HG03342 (cell line): ENCODE data around the gene LRCH3.
"Not testable (repeated sequence)": the region's sequence is repeated elsewhere in the genome, so short reads cannot be mapped to it uniquely, and the experiment has no call there.

Source experiments
- ATAC-seq: cut with Tn5 transposase; IDR thresholded peaks from one replicate; pipeline ENCODE4 v1.9.1; 2021; ENCODE audit warnings: mild to moderate bottlenecking, moderate library complexity; ENCODE audit not compliant: unreplicated experiment

LRCH3 gene

DNA sequence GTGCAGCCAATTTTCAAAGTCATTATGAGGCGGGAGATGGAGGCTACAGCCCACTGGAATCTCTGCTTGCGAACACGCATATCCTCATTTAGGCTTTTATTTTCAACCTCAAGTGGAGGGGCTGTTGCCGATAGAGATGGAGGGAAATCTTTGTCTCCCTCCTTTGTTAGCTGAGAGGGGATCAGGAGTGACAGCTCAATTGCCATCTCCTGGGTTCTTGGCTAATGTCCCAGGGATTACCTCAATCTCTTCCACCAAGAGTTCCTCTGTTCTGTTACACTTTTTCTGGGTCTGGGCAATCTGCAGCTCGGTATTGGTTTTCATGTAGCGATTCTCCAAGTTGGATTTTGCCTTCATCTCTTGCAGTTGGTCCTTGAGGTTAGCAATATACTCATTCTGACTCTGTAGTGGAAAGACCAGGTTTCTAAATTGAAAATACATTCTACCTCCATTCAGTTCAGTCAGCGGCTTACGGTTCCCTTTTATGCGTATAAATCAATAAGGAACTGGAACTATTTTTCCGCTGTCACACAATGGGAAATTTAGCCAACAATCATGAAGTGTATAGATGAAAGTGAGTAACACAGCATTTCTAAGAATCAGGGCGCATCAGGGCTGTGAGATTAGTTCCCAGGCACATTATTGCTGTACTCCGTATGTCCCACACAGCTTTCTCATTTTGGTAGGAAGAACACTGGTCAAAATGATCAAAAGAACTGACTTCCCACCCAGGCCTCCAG lies 122.8 kb downstream of the LRCH3 start:
- no peak for ATAC-seq

DNA sequence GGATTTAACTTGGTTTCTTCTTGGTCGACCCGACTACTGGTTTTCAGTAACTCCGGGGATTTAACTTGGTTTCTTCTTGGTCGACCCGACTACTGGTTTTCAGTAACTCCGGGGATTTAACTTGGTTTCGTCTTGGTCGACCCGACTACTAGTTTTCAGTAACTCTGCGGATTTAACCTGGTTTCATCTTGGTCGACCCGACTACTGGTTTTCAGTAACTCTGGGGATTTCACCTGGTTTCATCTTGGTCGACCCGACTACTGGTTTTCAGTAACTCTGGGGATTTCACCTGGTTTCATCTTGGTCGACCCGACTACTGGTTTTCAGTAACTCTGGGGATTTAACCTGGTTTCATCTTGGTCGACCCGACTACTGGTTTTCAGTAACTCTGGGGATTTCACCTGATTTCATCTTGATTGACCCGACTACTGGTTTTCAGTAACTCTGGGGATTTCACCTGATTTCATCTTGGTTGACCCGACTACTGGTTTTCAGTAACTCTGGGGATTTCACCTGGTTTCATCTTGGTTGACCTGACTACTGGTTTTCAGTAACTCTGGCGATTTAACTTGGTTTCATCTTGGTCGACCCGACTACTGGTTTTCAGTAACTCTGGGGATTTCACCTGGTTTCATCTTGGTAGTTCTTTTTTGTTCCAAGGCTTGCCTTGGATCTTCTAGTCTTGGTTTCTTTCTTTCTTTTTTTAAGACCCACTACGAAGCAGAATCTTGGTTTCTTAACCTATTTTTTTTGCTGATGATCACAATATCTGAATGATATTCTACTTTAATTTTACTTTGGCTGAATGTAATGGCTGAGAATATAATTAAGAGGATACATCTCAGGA lies 130.6 kb downstream of the LRCH3 start:
- not testable (repeated sequence) for ATAC-seq

DNA sequence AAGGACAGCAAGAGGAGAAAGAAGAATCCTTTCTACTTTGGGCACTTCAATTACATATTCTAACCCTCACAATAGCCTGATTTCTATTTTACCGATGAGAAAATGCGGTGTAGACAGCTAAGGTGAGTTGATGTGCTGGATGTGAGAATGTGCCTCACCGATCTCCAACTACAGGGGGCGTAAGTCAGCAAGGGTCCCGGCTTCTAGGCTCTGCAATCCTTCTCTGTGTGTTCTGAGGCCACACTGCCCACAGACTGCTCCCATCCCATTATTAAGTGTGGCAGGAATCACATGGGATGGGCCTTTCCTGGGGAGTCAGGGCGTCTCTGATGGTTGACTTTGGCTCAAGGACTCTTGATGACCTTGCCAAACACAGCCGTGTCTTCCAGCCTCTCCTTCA lies 135.4 kb downstream of the LRCH3 start:
- ATAC-seq, result no peak

DNA sequence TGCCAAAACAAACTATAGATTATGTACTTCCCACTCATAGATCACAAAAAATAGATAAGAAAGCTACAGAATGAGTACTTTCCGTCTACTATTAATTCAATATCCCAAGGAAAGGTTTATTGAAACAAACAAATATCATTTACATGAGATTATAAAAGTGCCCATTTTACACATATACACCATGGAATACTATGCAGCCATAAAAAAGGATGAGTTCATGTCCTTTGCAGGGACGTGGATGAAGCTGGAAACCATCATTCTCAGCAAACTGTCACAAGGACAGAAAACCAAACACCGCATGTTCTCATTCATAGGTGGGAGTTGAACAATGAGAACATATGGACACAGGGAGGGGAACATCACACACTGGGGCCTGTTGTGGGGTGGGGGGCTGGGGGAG lies 136.5 kb downstream of the LRCH3 start:
- ATAC-seq, result not testable (repeated sequence)

DNA sequence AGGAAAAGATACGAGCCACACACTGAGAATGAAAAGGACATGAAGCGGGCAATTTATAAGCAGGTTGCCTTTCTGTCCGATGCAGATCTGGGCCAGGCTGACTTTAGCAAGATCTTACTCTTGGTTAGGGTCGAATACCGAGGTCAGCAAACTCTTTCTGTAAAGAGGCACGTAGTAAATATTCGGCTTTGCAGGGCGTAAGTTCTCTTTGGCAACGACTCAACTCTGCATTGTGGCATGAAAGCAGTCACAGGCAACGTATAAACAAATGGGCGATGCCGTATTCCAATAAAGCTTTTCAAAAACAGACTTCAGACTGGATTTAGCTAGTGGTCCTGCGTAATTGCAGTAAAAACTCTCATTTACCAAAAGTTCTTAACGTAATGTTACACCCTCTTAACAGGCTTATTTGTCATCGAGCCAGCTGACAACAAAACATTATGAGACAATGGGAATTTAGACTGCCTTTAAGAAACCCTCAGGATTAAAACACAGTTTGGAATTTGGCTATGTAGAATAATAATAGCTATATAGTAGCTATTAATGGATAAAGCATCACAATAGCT lies 145.8 kb downstream of the LRCH3 start:
- ATAC-seq, result no peak
